SU-DHL-6 (cell line): ENCODE data around the gene SERPINB10.

Experiments
- H2AFZ ChIP-seq: fragments of 200-600 bp; sonication (generic); 2 replicates; pipeline ENCODE4 v1.6.1; 2014; ENCODE audit warnings: low read depth, mild to moderate bottlenecking, moderate library complexity, mixed read lengths, antibody characterized with exemption, low read length; ENCODE audit not compliant: severe bottlenecking
- H3F3A ChIP-seq: fragments of 200-600 bp; shearing (Covaris generic); 2 replicates; pipeline ENCODE4 v1.6.0; 2016; ENCODE audit warnings: antibody characterized with exemption, mild to moderate bottlenecking; ENCODE audit not compliant: insufficient read depth
- H3K27ac ChIP-seq: fragments of 200-600 bp; sonication (generic); 2 replicates; pipeline ENCODE4 v1.5.1; 2016; ENCODE audit warnings: low read depth, mild to moderate bottlenecking, low read length, moderate library complexity, mixed read lengths
- H3K27me3 ChIP-seq: fragments of 200-600 bp; sonication (generic), shearing (Covaris generic); 2 replicates; pipeline ENCODE4 v1.6.0; 2014; ENCODE audit warnings: mild to moderate bottlenecking, low read length
- H3K36me3 ChIP-seq: fragments of 200-600 bp; sonication (generic); 2 replicates; pipeline ENCODE4 v1.6.1; 2014; ENCODE audit warnings: mild to moderate bottlenecking, low read length, mixed read lengths
- H3K4me2 ChIP-seq: fragments of 300-600, 200-600 bp; shearing (Covaris generic), sonication (generic); 2 replicates; pipeline ENCODE4 v1.6.0; 2014; ENCODE audit warnings: low read length, low read depth, mild to moderate bottlenecking; ENCODE audit not compliant: poor library complexity, severe bottlenecking
- H3K4me3 ChIP-seq: fragments of 200-600 bp; sonication (generic); 2 replicates; pipeline ENCODE4 v1.5.1; 2014; ENCODE audit warnings: antibody characterized with exemption, low read length, mild to moderate bottlenecking, mixed read lengths; ENCODE audit not compliant: insufficient read depth, poor library complexity, severe bottlenecking
- H3K79me2 ChIP-seq: fragments of 200-600 bp; sonication (generic); 2 replicates; pipeline ENCODE4 v1.6.1; 2014; ENCODE audit warnings: mild to moderate bottlenecking, low read length, moderate library complexity; ENCODE audit not compliant: insufficient read depth
- H3K9ac ChIP-seq: fragments of 200-600 bp; sonication (generic); 2 replicates; pipeline ENCODE4 v1.7.0; 2014; ENCODE audit warnings: mild to moderate bottlenecking, low read length
- H3K9me2 ChIP-seq: fragments of 200-600 bp; sonication (generic); replicated peaks from 2 replicates; pipeline ENCODE4 v1.6.1; 2014; ENCODE audit warnings: low read length; ENCODE audit not compliant: insufficient read depth
- H3K9me3 ChIP-seq: fragments of 200-600 bp; sonication (generic); 2 replicates; pipeline ENCODE4 v1.6.1; 2014; ENCODE audit warnings: low read length, mixed read lengths; ENCODE audit not compliant: insufficient read depth
- H4K20me1 ChIP-seq: fragments of 200-600 bp; sonication (generic); 2 replicates; pipeline ENCODE4 v1.6.1; 2014; ENCODE audit warnings: low read depth, mild to moderate bottlenecking, antibody characterized with exemption, low read length, moderate library complexity, mixed read lengths
- EZH2phosphoT487 ChIP-seq: fragments of 200-600 bp; sonication (generic), shearing (Covaris generic); conservative IDR thresholded peaks from 2 replicates; pipeline ENCODE4 v1.6.1; 2018; ENCODE audit warnings: mild to moderate bottlenecking, antibody characterized with exemption, low read length, moderate library complexity, mixed read lengths
- TF ChIP-seq, protein P1 (sequence below): fragments of 200-600 bp; sonication (generic); IDR thresholded peaks from one replicate; pipeline ENCODE4 v1.5.1; 2017; ENCODE audit warnings: antibody characterized with exemption, mild to moderate bottlenecking, low read length, moderate library complexity; ENCODE audit not compliant: insufficient read depth, poor library complexity, severe bottlenecking

Gene SERPINB10

DNA sequence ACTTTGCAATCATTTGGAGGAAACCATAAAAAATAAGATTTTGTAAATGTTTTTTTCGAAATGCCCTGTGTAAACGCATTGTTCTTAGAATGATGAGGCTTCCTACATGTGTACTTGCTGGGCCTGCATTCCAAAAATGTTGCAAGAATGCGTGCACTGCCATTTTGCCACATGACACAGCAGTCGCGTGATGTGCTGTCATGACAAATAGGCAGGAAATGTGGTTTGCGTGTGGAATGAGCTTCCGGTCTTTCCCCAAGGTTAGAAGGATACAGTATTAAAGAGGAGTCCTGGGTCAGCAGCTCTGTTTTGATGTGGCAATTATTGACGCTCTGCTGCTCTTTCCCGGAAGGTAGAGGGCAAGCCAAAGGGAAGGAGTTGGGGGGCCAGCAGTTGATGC, 38.4 kb upstream of the SERPINB10 start:
- Histone ChIP-seq H3K9ac (no peak overlapping the region), H3K79me2 (no peaks in the 10 kb centered on the region), H3K9me3 (no peaks in the 10 kb centered on the region), H3K4me3 (no peak overlapping the region), H3F3A (no peaks in the 10 kb centered on the region), H2AFZ (no peak overlapping the region), H3K36me3 (no peaks in the 10 kb centered on the region), H4K20me1 (no peaks in the 10 kb centered on the region), H3K9me2 (no peaks in the 10 kb centered on the region), H3K27me3 (no peaks in the 10 kb centered on the region), H3K27ac (no peak overlapping the region), H3K4me2 (no peak overlapping the region)
- TF ChIP-seq, protein P1, sequence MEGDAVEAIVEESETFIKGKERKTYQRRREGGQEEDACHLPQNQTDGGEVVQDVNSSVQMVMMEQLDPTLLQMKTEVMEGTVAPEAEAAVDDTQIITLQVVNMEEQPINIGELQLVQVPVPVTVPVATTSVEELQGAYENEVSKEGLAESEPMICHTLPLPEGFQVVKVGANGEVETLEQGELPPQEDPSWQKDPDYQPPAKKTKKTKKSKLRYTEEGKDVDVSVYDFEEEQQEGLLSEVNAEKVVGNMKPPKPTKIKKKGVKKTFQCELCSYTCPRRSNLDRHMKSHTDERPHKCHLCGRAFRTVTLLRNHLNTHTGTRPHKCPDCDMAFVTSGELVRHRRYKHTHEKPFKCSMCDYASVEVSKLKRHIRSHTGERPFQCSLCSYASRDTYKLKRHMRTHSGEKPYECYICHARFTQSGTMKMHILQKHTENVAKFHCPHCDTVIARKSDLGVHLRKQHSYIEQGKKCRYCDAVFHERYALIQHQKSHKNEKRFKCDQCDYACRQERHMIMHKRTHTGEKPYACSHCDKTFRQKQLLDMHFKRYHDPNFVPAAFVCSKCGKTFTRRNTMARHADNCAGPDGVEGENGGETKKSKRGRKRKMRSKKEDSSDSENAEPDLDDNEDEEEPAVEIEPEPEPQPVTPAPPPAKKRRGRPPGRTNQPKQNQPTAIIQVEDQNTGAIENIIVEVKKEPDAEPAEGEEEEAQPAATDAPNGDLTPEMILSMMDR = no peak

DNA sequence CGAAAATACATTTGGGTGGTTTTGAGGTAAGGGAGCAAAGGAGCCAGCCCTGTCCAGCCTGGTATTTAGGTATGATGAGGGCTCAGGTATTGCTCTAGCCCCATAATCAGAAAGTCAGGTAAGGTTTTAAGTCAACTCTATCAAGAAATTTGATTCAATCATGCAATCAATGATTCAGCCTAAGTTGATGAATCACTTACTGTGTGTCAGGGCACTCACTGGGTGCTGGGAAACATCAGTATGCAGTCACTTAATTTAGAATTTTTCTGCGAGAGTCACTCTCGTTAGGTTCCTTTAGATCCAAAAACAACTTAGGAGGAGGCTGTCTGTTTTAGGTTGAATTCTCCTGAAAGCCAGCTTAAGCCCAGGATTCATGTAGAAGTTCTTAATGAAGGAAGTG, 37.9 kb upstream of the SERPINB10 start:
- H2AFZ ChIP-seq = no peak overlapping the region
- no peaks in the 10 kb centered on the region for H3F3A ChIP-seq
- no peak for TF ChIP-seq EZH2phosphoT487
- TF ChIP-seq, protein P1 = no peak
- no peaks in the 10 kb centered on the region for H3K9me2 ChIP-seq
- no peak overlapping the region for H3K9ac ChIP-seq
- no peak overlapping the region for H3K4me3 ChIP-seq
- H3K79me2 ChIP-seq = no peaks in the 10 kb centered on the region
- no peaks in the 10 kb centered on the region for H3K27me3 ChIP-seq
- no peaks in the 10 kb centered on the region for H4K20me1 ChIP-seq
- no peak overlapping the region for H3K27ac ChIP-seq
- no peaks in the 10 kb centered on the region for H3K36me3 ChIP-seq
- no peaks in the 10 kb centered on the region for H3K9me3 ChIP-seq
- H3K4me2 ChIP-seq = no peak overlapping the region

DNA sequence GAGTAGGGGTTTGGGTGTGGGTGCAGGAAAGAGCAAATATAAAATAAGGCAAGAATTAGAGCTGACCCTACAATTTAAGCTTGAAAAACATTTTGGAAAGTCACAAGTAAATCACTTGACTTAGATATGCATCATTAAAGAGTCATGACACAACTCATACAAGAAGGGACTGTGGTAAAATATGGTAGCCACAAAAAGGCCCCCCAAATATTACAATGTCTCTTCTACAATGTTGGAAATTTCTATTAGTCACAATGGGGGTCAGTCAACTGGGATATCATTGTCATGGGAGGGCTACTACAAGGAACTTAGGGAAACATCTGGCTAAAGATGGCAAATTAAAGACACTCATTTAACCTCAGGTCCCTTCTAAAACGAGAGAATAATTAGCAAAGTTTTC, 35.9 kb upstream of the SERPINB10 start:
- H3F3A ChIP-seq = no peaks in the 10 kb centered on the region
- no peak overlapping the region for H3K4me3 ChIP-seq
- no peak overlapping the region for H3K4me2 ChIP-seq
- TF ChIP-seq, protein P1 = no peak
- TF ChIP-seq EZH2phosphoT487 = no peak
- H3K79me2 ChIP-seq = no peaks in the 10 kb centered on the region
- no peaks in the 10 kb centered on the region for H4K20me1 ChIP-seq
- H2AFZ ChIP-seq = no peak overlapping the region
- no peaks in the 10 kb centered on the region for H3K36me3 ChIP-seq
- H3K9me2 ChIP-seq = no peaks in the 10 kb centered on the region
- H3K9me3 ChIP-seq = no peaks in the 10 kb centered on the region
- H3K27me3 ChIP-seq = no peaks in the 10 kb centered on the region
- no peak overlapping the region for H3K9ac ChIP-seq
- no peak overlapping the region for H3K27ac ChIP-seq

DNA sequence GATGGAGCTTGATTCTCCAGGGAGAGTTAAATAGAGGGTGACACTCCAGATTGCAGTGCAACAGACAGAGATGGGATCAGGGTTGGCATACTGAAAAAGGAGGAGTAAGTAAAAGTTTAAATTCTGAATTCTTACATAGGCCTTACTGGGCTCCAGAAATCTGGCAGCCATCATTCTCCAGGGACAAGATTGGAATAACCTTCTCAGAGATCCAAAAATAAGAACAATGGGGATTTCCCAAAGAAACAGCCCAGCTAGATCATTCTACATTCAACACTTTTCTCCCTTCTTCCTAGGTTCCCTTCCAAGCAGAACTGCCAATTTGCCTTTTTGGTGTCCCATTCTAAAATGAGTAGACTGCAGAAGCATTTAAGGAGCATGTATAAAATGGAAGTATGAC, 35.2 kb upstream of the SERPINB10 start:
- Histone ChIP-seq H3K27me3 (no peaks in the 10 kb centered on the region), H3K9ac (no peak overlapping the region), H2AFZ (no peak overlapping the region), H3K9me3 (no peaks in the 10 kb centered on the region), H3K9me2 (no peaks in the 10 kb centered on the region), H3K4me3 (no peak overlapping the region), H3K36me3 (no peaks in the 10 kb centered on the region), H3K27ac (no peak overlapping the region), H3F3A (no peaks in the 10 kb centered on the region), H3K79me2 (no peaks in the 10 kb centered on the region), H4K20me1 (no peaks in the 10 kb centered on the region), H3K4me2 (no peak overlapping the region)
- TF ChIP-seq, protein P1 = no peak
- no peak for TF ChIP-seq EZH2phosphoT487
